ENCODE results near the gene SLC3A2.
"Not testable (repeated sequence)": the region's sequence is repeated elsewhere in the genome, so short reads cannot be mapped to it uniquely, and the experiment has no call there.

SLC3A2 gene

DNA sequence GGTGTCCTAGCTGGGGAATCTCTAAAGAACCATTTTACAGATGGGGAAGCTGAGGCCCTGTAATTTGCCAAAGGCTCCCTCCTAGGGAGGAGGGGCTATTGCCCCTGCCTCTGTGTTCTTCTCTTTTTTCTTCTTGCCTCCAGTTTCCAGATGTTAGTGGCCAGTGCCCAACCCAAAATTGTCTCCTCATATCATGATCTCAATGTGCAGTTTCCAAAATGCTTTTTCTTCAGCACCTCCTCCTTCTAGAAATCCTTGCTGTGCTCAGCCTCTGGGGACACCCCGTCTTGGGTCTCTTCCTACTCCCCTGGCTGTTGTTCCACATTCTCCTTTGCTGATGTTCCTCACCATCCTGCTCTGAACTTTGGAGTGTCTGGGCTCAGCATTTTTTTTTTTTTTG lies 50.0 kb downstream of the SLC3A2 start:
- no peak for DNase-seq (ENCODE audit: low spot score)

DNA sequence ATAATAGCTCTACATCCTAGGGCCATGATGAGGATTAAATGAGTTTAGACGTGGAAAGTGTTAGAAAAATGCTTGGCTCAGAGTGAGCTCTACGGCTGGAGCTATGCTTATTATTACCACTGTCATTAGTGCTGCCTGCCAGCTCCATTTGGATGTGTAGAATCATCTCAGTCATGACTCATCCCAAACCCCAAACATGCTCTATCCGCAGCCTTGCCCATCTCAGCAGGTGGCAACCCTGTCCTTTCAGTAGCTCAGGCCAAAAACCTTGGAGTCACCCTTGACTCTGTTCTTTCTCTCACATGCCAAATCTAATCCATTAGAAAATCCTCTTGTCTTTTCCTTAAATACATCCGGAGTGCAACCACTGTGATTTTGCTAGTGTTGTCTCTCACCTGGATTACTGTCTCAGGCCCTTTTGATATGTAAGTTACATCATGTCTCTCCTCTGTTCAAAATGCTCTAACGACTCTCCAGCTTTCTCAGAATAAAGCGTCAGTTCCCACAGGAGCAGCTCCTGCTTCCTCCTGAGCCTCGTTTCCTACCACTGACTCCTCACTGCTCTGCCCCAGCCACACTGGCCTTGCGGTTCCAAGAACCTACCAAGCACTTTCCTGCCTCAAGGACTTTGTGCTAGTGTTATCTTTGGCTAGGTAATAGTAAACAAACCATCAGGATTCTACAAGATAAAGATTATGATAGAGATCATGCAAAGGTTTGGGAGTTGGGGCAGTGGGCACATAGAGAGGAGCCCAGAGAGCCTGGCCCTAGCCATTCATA lies 51.0 kb downstream of the SLC3A2 start:
- DNase-seq (ENCODE audit: low spot score), result no peak

DNA sequence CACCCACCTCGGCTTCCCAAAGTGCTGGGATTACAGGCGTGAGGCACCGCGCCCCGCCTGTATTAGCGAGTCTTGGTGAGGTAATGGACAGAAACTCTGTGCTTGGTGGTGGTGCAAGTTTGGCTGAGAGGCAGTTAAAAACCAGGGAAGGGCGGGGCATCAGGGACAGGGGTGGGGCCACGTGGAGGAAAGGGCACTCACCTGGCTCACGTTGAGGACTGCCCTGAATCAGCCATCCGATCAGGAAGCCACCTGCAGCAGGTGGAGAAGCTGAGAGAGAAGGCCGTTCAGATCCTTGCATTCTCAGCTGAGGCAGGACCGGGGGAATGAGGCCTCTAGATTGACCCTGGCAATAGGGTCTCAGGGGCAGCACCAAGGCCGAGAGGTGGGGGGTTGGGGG lies 52.6 kb downstream of the SLC3A2 start:
- no peak for DNase-seq (ENCODE audit: low spot score)

DNA sequence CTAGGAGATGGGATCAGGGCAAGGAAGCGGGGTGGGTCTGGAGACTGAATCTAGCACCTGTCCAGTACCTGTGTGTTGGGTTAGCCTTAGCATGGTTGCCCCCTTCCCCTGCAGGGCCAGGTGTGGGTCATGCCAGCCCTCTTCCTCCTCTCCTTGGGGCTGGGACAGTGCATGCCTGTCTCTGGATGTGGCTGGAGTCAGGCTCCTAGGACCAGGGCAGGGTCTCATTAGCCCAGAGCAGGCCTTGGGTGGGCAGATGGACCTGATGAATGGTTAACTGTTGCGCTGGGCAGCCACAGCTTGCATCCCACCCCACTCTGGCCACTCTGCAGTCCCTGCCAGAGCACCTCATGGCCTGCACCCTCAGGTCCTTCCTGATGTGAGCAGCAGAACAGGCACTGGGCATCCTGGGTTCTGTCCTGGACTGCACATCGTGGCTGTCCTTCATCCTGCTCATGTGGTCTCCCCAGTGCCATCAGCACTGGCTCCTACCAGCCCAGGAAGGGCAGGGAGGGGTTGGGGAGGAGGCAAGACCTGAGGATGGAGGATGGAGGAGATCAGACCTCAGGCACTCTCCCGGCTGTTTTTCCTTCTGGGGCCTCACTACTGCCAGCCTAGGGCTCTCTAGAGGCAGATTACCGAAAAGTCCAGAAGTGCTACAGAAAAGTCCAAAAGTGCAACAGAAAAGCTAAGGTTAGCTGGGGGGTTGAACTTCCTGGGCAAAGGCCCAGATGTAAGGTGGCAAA lies 53.2 kb downstream of the SLC3A2 start:
- no peak for DNase-seq (ENCODE audit: low spot score)

DNA sequence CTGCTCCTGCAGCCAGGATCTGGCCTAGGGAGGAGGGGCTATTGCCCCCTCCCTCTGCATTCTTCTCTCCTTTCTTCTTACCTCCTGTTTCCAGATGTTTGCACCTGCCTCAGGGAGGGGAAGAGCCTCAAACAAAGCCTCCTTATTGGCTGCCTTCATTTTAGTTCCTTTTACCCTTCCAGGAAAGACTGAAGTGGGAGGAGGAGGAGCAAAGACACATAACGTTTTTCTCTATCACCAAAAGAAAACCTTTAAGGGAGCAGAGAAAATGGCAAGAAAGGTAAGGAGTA lies 53.7 kb downstream of the SLC3A2 start:
- no peak for DNase-seq (ENCODE audit: low spot score)

DNA sequence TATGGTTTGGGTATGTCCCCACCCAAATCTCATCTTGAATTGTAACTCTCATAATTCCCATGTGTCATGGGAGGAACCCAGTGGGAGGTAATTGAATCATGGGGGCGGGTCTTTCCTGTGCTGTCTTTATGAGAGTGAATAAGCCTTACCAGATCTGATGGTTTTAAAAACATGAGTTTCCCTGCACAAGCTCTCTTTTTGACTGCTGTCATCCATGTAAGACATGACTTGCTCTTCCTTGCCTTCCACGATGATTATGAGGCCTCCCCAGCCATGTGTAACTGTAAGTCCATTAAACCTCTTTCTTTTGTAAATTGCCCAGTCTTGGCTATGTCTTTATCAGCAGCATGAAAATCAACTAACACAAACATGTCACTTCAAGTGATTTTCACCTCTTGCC lies 56.8 kb downstream of the SLC3A2 start:
- DNase-seq (ENCODE audit: low spot score), result not testable (repeated sequence)

Measured in CD4-positive, alpha-beta T cell treated with Interleukin-6 at 100 ng/mL for 8 hours (primary cell).